Measurements from ENCODE around the gene PINLYP. TPM values are rescaled to one million over a fixed set of nuclear protein-coding genes. Genes with fewer than 3 reads are reported as not detected.

The PINLYP gene
- total RNA-seq, 1 experiment from 2014 or later = 1.3 TPM

DNA sequence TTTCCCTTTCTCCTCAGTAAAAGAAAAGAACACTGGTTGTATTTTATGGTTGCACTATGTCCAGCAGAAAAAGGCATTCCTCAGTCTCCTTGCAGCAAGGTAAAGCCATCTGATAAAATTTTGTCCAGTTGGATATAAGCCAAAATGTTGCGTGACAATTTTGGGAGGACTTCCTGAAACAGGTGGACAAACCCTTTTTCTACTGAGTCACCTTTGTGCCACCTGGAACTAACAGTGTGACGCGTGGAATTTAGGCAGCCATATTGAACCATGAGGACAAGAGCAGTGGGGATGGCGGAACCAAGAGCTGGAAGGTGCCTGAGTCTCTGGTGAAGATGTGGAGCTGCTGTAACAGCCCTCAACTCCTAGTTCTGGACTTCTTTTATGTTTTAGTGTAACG, 55.9 kb downstream of the PINLYP start:
- no peak for DNase-seq (ENCODE audit: low read depth in 1 of 2, low spot score in 2 of 2)
- Histone ChIP-seq H3K27ac (no peak overlapping the region), H3K4me3 (no peak overlapping the region), H3K9me3 (replicated peaks) (no peaks in the 10 kb centered on the region), H3K36me3 (no peaks in the 10 kb centered on the region), H3K27me3 (replicated peaks) (peaks cover 23% of the 10 kb centered on the region; the same call in 1 of the 2 replicates), H3K4me1 (replicated peaks) (no peaks in the 10 kb centered on the region)

Other genes starting within 250 kb of the PINLYP start
- gene CD177, start 222.1 kb upstream of the PINLYP start, total RNA-seq (2014; rRNA removed; shearing (Covaris generic)) = 0.05 TPM in 1 of 2 replicates, not detected in the other
- not detected in 2 replicates for gene TEX101, start 160.9 kb upstream of the PINLYP start, total RNA-seq (2014; rRNA removed; shearing (Covaris generic))
- 0.13 TPM in 1 of 2 replicates, not detected in the other for gene LYPD3, start 110.2 kb upstream of the PINLYP start, total RNA-seq (2014; rRNA removed; shearing (Covaris generic))
- 15.1 and 15.8 TPM in 2 replicates for gene PHLDB3, start 71.1 kb upstream of the PINLYP start, total RNA-seq (2014; rRNA removed; shearing (Covaris generic))
- gene ETHE1, start 48.6 kb upstream of the PINLYP start, total RNA-seq (2014; rRNA removed; shearing (Covaris generic)) = 23.7 and 30.5 TPM in 2 replicates
- gene ZNF575, start 42.6 kb upstream of the PINLYP start, total RNA-seq (2014; rRNA removed; shearing (Covaris generic)) = 0.09 and 0.42 TPM in 2 replicates
- gene XRCC1, start 274 bp upstream of the PINLYP start, total RNA-seq (2014; rRNA removed; shearing (Covaris generic)) = 48.6 and 59.8 TPM in 2 replicates
- gene IRGQ, start 20.3 kb downstream of the PINLYP start, total RNA-seq (2014; rRNA removed; shearing (Covaris generic)) = 35.1 and 36.2 TPM in 2 replicates
- gene ZNF576, start 20.8 kb downstream of the PINLYP start, total RNA-seq (2014; rRNA removed; shearing (Covaris generic)) = 8.8 and 12.6 TPM in 2 replicates
- gene SRRM5, start 36.3 kb downstream of the PINLYP start, total RNA-seq (2014; rRNA removed; shearing (Covaris generic)) = not detected in 2 replicates
- 64.1 and 96.9 TPM in 2 replicates for gene ZNF428, start 43.8 kb downstream of the PINLYP start, total RNA-seq (2014; rRNA removed; shearing (Covaris generic))
- gene CADM4, start 64.0 kb downstream of the PINLYP start, total RNA-seq (2014; rRNA removed; shearing (Covaris generic)) = 0.06 TPM in 1 of 2 replicates, not detected in the other
- gene PLAUR, start 94.4 kb downstream of the PINLYP start, total RNA-seq (2014; rRNA removed; shearing (Covaris generic)) = 25.7 and 26.5 TPM in 2 replicates
- gene IRGC, start 140.3 kb downstream of the PINLYP start, total RNA-seq (2014; rRNA removed; shearing (Covaris generic)) = not detected in 2 replicates
- gene SMG9, start 179.2 kb downstream of the PINLYP start, total RNA-seq (2014; rRNA removed; shearing (Covaris generic)) = 9.4 and 29.9 TPM in 2 replicates
- 1.6 and 5.1 TPM in 2 replicates for gene KCNN4, start 205.2 kb downstream of the PINLYP start, total RNA-seq (2014; rRNA removed; shearing (Covaris generic))
- gene LYPD5, start 226.6 kb downstream of the PINLYP start, total RNA-seq (2014; rRNA removed; shearing (Covaris generic)) = 0.24 TPM in 1 of 2 replicates, not detected in the other

All from SJSA1 (cell line).